GM21576 (cell line): ENCODE measurements around the gene C20orf202.
"Not testable (repeated sequence)": the region's sequence is repeated elsewhere in the genome, so short reads cannot be mapped to it uniquely, and the experiment has no call there.

Experiments
- ATAC-seq: cut with Tn5 transposase; IDR thresholded peaks from one replicate; pipeline ENCODE4 v1.9.1; 2021; ENCODE audit warnings: mild to moderate bottlenecking, moderate library complexity; ENCODE audit not compliant: unreplicated experiment

The C20orf202 gene

GRCh38 chr20:1207293-1207878 is 4.1 kb downstream of the C20orf202 start:
- ATAC-seq: no peak

GRCh38 chr20:1209447-1210387 is 6.5 kb downstream of the C20orf202 start:
- ATAC-seq: no peak

- no peak for ATAC-seq
These were observed 7.2 kb downstream of the C20orf202 start for GRCh38 chr20:1210501-1210900.

GRCh38 chr20:1212023-1212422 is 8.8 kb downstream of the C20orf202 start:
- ATAC-seq: no peak

GRCh38 chr20:1212607-1213396 is 9.5 kb downstream of the C20orf202 start:
- peak; percentile 71 for ATAC-seq

- no peak for ATAC-seq
These were observed 11.6 kb downstream of the C20orf202 start for GRCh38 chr20:1214838-1215261.

GRCh38 chr20:1215386-1216170 is 12.3 kb downstream of the C20orf202 start:
- ATAC-seq: no peak

GRCh38 chr20:1216527-1217427 is 13.5 kb downstream of the C20orf202 start:
- ATAC-seq: not testable (repeated sequence)

GRCh38 chr20:1222750-1223149 is 19.5 kb downstream of the C20orf202 start:
- not testable (repeated sequence) for ATAC-seq

- no peak for ATAC-seq
These were observed 21.1 kb downstream of the C20orf202 start for GRCh38 chr20:1224205-1224890.

- ATAC-seq: peak; percentile 17
These were observed 22.1 kb downstream of the C20orf202 start for GRCh38 chr20:1225263-1225782.

- peak; percentile 48 for ATAC-seq
These were observed 22.8 kb downstream of the C20orf202 start, which contains the start of gene RAD21L1 for GRCh38 chr20:1225783-1226654. RAD21L1 (plus strand) TSS chr20:1226044; CDS start chr20:1228454, 2,410 bp downstream.

- ATAC-seq: no peak
These were observed 26.3 kb downstream of the C20orf202 start for GRCh38 chr20:1229541-1229940.

- ATAC-seq: no peak
These were observed 29.2 kb downstream of the C20orf202 start for GRCh38 chr20:1232286-1233111.

- no peak for ATAC-seq
These were observed 37.3 kb downstream of the C20orf202 start for GRCh38 chr20:1240549-1240948.

GRCh38 chr20:1241456-1241855 is 38.2 kb downstream of the C20orf202 start:
- no peak for ATAC-seq

GRCh38 chr20:1242099-1242498 is 38.8 kb downstream of the C20orf202 start:
- ATAC-seq: no peak
